Loucy (cell line): ENCODE data around the gene ADCY2.

Experiments
- EZH2phosphoT487 ChIP-seq: fragments of 200-600 bp; IDR thresholded peaks from 2 replicates; pipeline ENCODE4 v1.6.1; 2018; ENCODE audit warnings: antibody characterized with exemption, mild to moderate bottlenecking, moderate library complexity, borderline replicate concordance
- TF ChIP-seq, protein P1 (sequence below): fragments of 200-600 bp; sonication (generic); conservative IDR thresholded peaks from 2 replicates; pipeline ENCODE4 v1.5.1; 2014; ENCODE audit warnings: mild to moderate bottlenecking, antibody characterized with exemption, low read length

DNA sequence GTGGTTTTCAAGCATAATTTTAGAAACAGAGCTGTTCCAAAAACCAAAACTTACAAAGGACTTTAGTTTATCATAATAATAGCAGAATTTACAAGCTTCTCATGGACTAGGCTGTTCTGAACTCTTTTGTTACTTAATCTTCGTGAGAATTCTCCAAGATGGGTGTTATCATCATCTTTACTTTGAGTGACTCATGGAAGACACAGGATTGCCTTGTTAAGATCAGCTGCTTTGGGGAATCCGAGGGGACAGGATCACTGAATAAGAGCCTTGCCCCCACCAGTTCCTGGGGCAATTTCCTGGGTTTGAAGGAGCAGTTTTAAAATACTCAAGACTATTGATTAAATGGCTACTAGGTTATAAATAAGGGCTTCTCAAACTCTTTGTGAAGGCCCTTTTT is 374.5 kb downstream of the ADCY2 start:
- TF ChIP-seq, protein P1, sequence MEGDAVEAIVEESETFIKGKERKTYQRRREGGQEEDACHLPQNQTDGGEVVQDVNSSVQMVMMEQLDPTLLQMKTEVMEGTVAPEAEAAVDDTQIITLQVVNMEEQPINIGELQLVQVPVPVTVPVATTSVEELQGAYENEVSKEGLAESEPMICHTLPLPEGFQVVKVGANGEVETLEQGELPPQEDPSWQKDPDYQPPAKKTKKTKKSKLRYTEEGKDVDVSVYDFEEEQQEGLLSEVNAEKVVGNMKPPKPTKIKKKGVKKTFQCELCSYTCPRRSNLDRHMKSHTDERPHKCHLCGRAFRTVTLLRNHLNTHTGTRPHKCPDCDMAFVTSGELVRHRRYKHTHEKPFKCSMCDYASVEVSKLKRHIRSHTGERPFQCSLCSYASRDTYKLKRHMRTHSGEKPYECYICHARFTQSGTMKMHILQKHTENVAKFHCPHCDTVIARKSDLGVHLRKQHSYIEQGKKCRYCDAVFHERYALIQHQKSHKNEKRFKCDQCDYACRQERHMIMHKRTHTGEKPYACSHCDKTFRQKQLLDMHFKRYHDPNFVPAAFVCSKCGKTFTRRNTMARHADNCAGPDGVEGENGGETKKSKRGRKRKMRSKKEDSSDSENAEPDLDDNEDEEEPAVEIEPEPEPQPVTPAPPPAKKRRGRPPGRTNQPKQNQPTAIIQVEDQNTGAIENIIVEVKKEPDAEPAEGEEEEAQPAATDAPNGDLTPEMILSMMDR = no peak
- no peak for TF ChIP-seq EZH2phosphoT487
